GM18505 (cell line): ENCODE measurements around the gene HK2.
"Not testable (repeated sequence)": the region's sequence is repeated elsewhere in the genome, so short reads cannot be mapped to it uniquely, and the experiment has no call there.

ENCODE experiments used
- ATAC-seq: cut with Tn5 transposase; IDR thresholded peaks from one replicate; pipeline ENCODE4 v1.9.1; 2021; ENCODE audit not compliant: unreplicated experiment
- POLR2A ChIP-seq: IDR thresholded peaks from 4 replicates; pipeline ENCODE4 v1.6.1; 2011; ENCODE audit warnings: borderline replicate concordance; ENCODE audit not compliant: insufficient read depth, insufficient read length; ENCODE audit errors: extremely low read depth

HK2 gene

GRCh38 chr2:74881626-74882298 lies 47.8 kb downstream of the HK2 start:
- no peak for TF ChIP-seq POLR2A
- ATAC-seq = no peak

- no peak for ATAC-seq
- TF ChIP-seq POLR2A = no peak
Observed at GRCh38 chr2:74882299-74882687, 48.4 kb downstream of the HK2 start.

GRCh38 chr2:74883011-74883410 lies 49.1 kb downstream of the HK2 start:
- TF ChIP-seq POLR2A = no peak
- no peak for ATAC-seq

GRCh38 chr2:74884118-74884762 lies 50.3 kb downstream of the HK2 start:
- no peak for ATAC-seq
- no peak for TF ChIP-seq POLR2A

- TF ChIP-seq POLR2A = no peak
- no peak for ATAC-seq
Observed at GRCh38 chr2:74884866-74885265, 50.9 kb downstream of the HK2 start.

- no peak for TF ChIP-seq POLR2A
- no peak for ATAC-seq
Observed at GRCh38 chr2:74886251-74886650, 52.3 kb downstream of the HK2 start.

GRCh38 chr2:74886811-74887210 lies 52.9 kb downstream of the HK2 start:
- no peak for TF ChIP-seq POLR2A

GRCh38 chr2:74887445-74887951 lies 53.6 kb downstream of the HK2 start:
- no peak for TF ChIP-seq POLR2A
- no peak for ATAC-seq

More at GRCh38 chr2:74886811-74887210, 52.9 kb downstream of the HK2 start:
- ATAC-seq = no peak

- no peak for ATAC-seq
- TF ChIP-seq POLR2A = no peak
Observed at GRCh38 chr2:74887960-74888700, 54.2 kb downstream of the HK2 start.

- no peak for ATAC-seq
- no peak for TF ChIP-seq POLR2A
Observed at GRCh38 chr2:74889159-74889558, 55.2 kb downstream of the HK2 start.

- no peak for ATAC-seq
- TF ChIP-seq POLR2A = no peak
Observed at GRCh38 chr2:74890711-74891110, 56.8 kb downstream of the HK2 start.

GRCh38 chr2:74891136-74891764 lies 57.3 kb downstream of the HK2 start:
- no peak for TF ChIP-seq POLR2A

GRCh38 chr2:74891816-74892215 lies 57.9 kb downstream of the HK2 start:
- not testable (repeated sequence) for ATAC-seq

More at GRCh38 chr2:74891136-74891764, 57.3 kb downstream of the HK2 start:
- no peak for ATAC-seq

- TF ChIP-seq POLR2A = no peak
- ATAC-seq = no peak
Observed at GRCh38 chr2:74892609-74893008, 58.7 kb downstream of the HK2 start.

GRCh38 chr2:74893332-74893731 lies 59.4 kb downstream of the HK2 start:
- no peak for ATAC-seq
- TF ChIP-seq POLR2A = no peak
